ENCODE measurements around the gene ANKRD20A1.
"Not testable (repeated sequence)": the region's sequence is repeated elsewhere in the genome, so short reads cannot be mapped to it uniquely, and the experiment has no call there.

Gene ANKRD20A1

DNA sequence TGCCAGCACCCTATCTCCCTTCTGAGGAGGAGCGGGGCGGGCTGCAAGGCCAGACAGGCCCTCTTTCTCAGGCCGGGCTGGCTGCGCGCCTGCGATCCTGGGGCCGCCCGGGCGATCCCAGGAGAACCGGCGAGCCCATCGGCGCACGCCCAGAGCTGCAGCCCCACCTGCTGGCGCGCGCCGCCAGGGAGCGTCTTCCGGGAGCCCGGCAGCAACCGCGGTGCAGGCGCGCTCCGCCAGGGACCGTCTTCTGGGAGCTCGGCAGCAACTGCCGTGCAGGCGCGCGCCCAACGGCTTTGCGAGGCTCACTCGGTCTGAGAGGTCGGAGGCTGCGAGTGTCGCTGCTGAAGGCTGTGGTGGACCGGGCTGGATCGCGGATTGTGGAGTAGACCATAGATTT is at the start of gene ANKRD20A1:
Gene ANKRD20A1 (plus strand): TSS at position 61 of the 400 bp plus-strand sequence. CDS start 496 bp downstream, outside the sequence.
- not testable (repeated sequence) for DNase-seq

DNA sequence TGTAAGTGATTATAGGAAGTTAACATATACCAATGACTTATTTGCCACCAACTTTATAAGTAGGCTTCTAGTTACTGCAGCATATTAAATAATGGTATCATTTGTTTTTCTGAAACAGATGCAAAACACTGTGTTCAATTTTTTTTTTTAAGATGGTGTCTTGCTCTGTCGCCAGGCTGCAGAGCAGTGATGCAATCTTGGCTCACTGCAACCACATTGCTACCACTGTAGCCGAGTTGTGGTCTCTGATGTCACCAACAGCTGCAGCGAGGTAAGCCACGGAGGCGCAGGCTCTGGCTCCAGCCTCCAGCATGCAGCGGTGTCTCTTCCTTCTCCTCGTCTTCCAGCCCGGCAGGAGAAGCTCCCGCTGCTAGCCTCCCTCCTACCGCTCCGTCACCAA is 26.6 kb upstream of the ANKRD20A1 start:
- not testable (repeated sequence) for DNase-seq

Data from NCI-H2171 treated with DMSO at 0.1 percent for 48 hours (cell line).